ENCODE measurements around the gene SLC12A7.

DNA sequence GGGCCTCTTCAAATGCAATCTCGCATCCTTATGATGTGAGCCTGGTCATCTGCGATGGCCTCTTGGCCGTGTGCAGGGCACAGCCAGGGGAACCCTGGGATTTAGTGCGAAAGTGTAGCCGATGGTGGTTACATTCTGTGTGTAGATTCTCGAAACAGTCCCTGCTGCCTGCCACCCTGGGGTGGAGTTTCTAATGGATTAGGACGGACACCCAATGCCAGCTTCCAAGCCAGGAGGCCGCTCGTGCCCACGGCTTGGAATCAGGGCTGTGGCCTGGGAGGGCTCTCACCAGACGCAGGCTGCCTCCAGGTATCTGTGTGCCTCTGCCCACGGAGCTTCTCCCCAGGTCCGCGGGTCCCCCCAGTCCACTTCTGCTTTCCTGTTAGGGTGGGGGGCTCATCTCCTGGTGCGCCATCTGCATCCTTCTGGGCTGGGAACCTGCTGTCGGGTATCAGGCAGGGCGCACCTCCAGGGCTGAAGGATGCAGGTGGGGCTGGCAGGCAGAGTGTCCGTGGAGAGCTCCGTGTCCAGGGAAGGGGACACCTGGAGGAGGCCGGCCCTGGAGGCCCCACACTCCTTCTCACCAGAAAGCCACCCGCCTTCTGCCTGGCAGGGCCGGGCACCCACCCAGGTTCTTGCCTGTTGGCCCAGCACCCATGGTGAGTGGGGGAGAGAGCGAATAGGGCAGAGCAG is 3.4 kb upstream of the SLC12A7 start:
- TF ChIP-seq, protein P1, sequence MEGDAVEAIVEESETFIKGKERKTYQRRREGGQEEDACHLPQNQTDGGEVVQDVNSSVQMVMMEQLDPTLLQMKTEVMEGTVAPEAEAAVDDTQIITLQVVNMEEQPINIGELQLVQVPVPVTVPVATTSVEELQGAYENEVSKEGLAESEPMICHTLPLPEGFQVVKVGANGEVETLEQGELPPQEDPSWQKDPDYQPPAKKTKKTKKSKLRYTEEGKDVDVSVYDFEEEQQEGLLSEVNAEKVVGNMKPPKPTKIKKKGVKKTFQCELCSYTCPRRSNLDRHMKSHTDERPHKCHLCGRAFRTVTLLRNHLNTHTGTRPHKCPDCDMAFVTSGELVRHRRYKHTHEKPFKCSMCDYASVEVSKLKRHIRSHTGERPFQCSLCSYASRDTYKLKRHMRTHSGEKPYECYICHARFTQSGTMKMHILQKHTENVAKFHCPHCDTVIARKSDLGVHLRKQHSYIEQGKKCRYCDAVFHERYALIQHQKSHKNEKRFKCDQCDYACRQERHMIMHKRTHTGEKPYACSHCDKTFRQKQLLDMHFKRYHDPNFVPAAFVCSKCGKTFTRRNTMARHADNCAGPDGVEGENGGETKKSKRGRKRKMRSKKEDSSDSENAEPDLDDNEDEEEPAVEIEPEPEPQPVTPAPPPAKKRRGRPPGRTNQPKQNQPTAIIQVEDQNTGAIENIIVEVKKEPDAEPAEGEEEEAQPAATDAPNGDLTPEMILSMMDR (conservative IDR thresholded peaks at IDR 0.05; ENCODE audit: low read depth, low read length): no peak
- TF ChIP-seq EZH2 (IDR thresholded peaks at IDR 0.05; ENCODE audit: low read length, unreplicated experiment) (no peak), EZH2phosphoT487 (IDR thresholded peaks at IDR 0.05; ENCODE audit: borderline replicate concordance, low read length) (no peak)

Measured in PC-3 (cell line).